HG03097 (cell line): ENCODE measurements around the gene ACKR3.

Experiments
- ATAC-seq: cut with Tn5 transposase; IDR thresholded peaks from one replicate; pipeline ENCODE4 v1.9.1; 2021; ENCODE audit not compliant: unreplicated experiment, low FRiP score

The ACKR3 gene

DNA sequence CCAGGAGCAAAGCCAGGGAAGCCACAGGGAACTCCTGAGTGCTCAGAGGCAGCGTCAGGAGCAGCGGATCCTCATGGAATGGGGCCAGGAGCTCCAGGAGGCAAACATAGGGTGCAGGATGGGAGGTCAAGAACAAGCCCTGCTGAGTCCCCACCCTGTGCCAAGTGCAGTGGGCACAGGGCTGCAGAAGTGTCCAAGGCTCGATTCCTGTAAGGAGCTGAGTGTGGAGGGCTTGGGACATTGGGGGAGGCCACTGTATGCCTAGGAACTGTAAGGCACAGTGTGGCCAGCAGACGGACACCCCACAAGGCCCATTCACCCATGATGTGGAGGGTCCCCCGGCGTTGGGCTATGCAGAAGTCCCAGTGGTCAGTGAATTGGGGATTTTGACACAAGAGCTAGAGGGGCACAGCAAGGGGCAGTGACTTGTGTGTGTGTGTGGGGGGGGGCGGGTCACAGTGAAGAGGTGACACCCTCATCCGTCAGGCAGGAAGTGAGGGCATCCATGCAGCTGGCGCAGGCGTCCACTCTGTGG lies 55.6 kb downstream of the ACKR3 start:
- ATAC-seq: no peak

DNA sequence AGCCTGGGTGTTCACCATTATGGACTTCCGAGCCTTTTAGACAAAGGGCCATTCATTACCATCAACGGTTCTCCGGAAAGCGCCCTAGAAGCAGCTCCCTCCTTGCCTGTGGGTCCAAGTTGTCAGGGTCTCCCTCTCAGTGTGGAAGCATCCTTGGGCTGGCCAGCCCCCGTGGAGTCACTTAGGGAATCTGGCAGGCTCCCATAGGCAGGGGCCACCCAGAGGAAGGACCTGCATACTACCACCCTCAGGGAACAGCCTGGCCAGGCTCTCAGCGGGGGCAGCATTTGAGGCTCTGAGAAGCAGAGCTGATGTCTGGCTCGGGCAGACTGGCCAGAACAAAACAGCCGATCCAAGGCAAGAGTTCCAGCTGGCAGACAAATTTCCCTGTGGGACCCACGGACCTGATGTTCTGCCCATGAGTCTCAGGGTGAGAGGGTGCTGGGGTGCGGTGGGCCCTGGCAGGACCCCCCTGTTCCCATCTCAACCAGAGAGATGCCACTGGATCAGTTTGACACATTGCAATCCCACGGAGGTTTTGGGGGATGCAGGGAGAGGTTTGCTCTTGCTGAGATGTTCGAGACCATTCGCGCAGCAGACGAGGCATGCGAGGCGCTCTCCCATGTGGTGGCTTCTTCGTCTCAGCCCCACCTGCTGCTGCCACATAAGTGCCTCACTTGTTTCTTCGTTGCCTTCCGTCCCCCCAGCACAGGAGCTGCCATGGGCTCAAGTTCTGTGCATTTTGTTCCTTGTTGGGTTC lies 56.9 kb downstream of the ACKR3 start:
- no peak for ATAC-seq

DNA sequence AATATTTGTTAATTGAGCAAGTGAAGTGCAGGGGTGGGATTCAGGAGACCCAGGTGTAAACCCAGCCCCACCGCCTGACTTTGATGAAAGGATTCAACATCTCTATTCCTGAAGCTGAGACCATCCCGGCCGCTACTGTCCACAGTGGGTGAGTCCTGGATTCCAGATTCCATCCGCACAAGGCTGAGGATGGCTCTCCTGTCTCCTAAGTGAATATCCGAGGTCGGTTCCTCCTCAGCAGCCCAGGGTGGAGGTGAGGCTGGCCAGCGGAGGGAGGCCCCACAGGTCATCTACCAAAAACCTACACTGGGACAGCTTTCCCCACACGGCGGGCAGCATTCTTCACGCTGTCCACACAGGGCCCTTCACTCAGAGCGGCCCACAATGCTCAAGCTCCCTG lies 57.6 kb downstream of the ACKR3 start:
- ATAC-seq: no peak

DNA sequence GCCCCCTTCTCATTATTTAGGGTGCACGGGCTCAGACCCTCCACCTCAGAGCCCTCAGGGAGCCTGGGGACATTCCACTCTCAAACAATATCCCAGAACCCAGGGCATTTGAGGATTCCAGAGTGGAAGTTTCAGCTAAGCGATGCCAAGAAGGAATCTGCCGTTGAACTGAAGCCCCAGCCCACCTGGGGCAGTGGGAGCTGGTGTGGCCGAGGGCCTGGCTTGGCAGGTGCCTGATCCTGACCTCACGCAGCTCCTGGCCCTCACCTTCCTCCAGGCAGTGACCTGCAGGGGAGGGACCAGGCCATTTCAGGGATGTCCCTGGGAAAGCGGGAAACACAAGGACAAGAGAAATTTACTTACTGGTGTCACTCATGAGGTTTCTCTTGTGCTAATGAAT lies 58.2 kb downstream of the ACKR3 start:
- no peak for ATAC-seq

DNA sequence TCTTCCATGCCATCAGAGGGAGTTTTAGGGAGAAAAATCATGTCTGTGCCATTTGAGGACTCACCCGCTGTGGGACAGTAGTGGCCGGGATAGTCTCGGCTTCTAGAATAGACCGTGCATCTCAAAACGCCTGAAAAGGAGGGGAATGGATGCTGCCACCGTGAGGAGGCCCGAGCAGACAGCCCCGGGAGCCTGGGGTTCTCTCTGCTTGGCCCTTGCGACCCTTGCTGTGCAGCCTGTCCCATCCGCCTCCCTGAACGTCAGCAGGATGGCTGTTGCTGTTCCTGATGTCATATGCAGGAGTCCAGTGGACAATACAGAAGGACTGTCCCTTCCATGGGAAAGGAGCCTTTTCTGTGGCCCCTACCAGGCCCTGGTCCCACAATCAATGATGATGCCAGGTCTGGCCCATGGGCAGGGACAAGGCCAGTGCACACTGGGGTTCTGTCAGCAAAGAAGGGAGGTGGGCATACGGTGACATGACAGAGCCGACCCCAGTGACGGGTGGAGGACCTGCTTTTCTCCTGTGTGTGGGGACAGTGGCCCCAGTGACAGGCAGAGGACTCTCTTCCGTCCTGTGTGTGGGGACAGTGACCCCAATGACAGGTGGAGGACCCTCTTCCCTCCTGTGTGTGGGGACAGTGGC lies 58.8 kb downstream of the ACKR3 start:
- no peak for ATAC-seq

DNA sequence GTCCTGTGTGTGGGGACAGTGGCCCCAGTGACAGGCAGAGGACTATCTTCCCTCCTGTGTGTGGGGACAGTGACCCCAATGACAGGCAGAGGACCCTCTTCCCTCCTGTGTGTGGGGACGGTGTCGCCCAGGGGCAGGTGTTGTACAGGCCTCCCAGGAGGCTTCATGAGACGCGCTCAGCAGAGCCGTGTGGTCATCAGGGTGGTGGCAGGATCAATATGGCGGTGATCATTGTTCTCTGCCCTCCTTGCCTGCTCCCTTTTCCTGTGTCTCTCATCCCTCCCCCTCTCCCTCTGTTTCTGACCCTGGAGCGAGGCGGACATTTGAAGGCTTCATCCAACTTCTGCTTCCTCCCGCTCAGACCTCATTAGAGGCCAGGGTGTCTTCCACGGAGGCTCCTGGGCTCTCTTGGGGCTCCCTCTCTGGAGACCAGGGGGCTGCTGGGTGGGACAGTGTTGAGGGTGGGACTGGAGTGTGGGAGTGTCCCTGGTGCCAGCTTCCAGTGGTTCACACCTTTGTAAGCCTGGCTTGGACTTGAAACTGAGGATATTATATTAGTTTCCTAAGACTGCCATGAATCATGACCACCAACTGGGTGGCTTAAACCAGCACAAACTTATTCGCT lies 59.5 kb downstream of the ACKR3 start:
- ATAC-seq: no peak

DNA sequence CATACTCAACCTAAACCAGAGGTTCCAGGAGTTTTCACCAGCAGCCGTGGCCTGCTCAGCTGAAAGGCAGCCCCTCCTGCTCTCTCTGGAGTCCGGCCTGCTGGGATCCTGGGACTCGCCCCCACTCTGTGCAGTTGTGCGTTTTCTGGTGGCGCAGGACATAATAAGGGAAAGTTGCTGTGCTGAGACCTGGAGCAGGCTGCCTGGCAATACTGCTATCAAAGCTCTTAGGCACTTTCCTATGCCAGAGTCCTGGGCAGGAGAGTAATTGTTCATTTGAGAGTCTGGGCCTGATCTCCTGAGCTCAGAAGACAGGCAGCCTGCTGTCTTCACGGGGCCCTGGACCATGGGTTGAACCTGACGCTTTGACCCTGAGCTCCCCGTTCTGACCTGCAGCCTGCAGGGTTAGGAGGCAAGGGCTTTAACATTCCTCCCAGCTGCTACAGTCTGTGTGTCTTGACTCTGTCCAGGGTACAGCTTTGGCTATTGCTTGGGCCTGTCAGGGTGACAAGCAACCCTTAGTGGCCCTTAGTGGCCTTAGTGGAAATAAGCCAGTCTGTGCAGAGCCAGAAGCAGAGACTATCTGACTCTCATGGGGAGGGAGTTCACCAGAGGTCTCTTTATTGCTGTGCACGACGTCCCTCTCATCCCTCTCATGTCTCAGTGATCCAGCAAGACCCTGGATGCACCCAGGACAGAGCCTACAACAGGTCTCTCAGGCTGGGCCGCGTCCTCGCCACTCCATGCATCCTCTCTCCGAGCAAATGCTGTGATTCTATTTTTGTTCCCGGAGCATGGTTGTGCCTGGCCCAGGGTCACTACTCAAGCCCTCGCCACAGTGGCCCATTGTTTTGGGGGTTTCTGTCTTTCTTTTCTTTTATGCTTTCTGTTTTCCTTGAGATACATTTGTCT lies 60.6 kb downstream of the ACKR3 start:
- ATAC-seq: no peak

DNA sequence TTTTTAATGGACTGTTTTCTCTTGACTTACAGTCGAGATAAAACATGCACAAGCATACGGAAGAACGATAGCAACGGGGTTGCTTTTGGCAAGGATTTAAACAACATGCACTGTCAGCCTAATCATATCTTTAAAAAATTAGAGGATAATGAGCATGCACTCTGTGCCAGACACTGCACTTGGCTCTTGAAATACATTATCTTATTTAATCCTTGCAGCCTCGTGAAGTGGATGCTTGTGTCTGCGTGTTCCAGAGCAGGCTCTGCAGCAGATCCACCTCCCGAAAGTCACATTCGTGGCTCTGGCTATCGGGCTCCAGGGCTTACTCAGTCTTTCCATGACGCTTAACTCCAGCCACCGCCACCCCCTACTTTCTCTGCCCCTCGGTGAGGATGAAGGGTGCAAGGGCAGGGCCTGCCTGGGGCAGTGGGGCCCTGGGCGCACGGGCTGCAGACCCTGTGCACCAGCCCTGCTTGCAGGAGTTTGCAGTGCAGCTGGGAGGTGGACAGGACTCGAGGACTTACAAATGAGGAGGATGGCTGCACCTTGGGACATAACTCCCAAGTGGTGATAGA lies 61.7 kb downstream of the ACKR3 start:
- no peak for ATAC-seq

DNA sequence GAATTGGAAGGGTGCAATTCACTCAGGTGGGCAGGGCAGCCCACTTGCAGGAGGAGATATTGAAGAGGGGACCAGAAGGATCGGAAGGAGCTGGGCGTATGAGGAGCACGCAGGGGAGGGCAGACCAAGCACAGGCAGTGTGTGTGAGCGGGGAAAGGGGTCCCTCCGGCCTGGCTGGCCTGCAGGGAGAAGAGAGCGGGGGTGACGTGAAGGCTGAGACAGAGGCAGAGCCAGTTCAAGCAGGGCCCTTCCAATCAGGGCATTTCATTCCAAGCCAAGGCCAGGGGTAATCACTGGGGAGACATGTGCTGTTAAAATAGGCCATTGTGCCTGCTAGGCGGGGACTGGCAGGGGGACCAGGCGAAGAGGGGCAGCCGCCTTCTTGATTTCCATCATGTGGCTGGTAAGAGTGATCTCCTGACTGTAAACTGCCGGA lies 62.2 kb downstream of the ACKR3 start:
- no peak for ATAC-seq
